GM21360 (cell line): Measurements from ENCODE around the gene INPP5A.

Experiments
- ATAC-seq: cut with Tn5 transposase; IDR thresholded peaks from one replicate; pipeline ENCODE4 v1.9.1; 2021; ENCODE audit warnings: mild to moderate bottlenecking, moderate library complexity; ENCODE audit not compliant: unreplicated experiment

The INPP5A gene

DNA sequence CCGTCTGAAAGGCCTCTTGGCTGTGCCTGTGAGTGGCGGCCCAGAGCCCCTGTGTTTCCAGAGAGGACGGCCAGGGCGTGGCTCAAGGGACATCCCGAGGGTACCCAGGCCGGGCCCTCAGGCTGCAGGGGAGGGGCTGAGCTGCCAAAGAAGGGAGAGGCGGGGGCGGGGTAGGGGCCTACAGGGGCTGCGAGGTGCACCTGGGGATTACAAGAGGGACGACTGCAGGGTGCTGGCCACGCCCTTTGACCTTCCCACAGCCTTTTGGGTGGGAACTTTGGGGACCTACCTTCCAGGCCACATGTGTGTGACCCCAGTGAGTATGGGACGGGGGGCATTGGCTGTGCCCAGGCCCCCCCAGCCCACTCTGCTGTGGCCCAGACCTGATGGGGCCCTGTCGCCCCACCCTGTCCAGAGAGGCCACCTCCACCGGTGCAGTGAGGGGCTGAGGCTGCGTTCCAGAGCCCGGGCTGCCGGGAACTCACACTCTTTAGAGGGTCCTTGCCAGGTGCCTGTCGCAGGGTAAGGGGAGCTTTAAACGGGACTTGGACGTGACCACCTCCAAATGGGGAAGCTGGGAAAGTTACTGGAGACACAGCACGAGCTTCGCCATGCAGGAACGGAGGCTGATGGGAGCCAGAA lies 267.3 kb downstream of the INPP5A start:
- ATAC-seq, result no peak

DNA sequence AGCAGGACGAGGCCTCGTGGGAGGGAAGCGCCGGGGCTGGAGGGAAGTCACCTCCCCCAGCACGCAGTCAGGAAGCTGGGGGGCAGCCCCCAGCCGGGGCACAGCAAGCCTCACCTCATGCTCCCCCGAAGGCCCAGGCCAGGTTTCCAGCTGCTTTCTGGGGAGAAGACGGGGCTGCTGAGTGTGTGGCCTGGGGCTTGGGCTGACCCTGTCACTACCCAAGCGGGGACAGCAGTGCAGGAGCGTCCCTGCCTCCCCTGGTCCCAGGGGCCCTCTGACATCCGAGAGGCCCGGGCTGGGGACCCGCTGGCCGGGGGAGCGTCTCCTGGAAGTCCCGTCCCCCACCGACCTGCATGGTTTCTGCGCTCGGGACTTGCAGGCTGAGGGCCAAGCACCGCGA lies 268.0 kb downstream of the INPP5A start:
- no peak for ATAC-seq

DNA sequence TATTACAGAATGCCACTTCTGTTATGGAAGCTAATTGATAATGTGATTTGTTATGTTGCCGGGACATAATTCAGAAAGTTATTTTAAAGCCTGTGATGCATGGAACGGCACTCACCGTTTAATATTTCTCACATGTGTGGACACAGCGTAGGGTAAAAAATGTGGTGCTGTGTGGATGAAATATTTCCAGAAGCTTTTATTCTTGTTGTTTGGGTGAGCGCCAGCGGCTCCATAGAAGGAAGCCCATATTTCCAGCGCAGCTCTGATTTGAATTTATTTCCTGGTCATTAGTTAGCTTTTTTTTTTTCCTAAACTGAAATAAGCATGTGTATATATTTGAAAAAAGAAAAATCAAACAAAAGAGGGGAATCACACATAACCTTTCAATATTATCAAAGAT lies 268.5 kb downstream of the INPP5A start:
- no peak for ATAC-seq

DNA sequence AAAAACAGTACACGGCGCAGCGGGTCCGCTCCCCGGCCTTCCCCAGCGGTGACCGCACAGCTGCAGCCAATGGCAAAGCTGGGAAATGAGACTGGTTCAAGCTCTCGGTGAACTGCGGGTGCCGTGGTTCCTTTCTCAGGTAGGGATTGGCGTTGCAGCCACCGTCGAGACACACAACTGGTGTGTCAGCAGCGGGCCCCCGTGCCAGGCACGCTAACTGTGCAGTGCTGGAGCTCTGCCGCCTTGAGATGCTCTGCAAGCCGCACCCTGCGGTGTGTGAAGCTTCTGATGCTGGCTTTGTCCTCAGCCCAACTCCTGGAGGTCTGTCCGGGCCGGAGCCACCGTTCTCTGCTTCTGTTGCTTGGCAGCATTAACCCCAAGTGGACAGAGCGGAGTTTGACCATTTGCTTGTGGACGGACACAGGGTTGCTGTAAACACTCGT lies 269.0 kb downstream of the INPP5A start:
- ATAC-seq, result no peak

DNA sequence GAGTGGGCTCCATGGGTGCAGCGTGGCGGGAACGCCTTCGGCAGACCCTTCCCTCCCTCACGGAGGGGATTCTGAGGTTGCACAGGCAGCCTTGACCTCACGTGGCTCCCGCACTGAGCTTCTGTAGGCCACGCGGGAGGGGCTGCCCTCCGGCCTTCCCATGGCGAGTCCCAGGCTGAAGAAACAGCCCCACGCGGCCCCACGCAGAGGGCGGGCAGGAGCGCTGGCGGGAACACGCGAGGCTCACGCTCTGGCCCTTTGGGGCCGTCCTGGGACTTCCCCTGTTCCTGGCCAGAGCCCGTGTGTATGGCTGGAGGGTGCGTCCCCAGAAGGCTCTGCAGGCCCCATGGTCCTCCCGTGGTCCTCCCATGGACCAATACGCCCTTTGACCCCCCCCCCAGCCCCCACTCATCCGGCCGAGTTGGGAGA lies 270.0 kb downstream of the INPP5A start:
- no peak for ATAC-seq

DNA sequence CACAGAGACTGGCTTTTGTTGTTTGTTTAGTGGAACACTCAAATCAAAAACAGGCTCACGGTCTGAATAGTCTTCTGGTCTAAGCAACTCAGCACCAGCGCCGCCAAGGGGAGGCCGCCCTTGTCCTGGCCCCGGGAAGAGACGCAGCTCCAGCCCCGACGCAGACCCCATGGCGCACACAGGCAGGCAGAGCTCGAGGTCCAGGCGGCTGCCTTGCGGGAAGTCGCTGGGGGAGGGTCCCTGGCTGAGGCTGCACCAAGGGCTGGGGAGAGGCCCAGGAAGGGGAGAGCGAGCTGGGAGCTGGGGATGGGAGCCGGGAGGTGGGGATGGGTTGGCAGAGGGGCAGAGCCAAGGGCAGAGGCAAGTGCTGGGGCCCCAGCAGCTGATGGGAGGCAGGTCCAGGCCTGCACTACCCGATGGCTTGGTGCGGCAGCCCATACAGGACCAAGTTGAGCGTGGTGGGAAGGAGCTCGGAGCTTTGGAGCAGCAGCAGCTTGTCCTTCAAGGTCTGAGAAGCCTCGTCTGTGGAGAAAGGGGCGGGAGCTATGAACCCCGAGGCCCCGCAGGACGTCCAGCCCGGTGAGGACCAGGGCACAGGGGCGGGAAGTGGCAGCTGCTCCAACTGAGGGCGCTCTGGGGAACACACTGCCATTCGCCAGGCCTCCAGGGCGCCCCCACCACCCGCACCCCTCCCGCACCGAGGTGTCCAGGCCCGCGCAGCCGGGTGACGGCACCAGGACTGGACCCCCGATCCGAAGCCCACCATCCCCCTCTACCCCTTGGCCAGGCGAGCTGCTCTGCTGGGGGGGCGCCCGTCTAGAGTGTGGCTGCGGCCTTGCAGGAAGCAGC lies 271.0 kb downstream of the INPP5A start:
- no peak for ATAC-seq

DNA sequence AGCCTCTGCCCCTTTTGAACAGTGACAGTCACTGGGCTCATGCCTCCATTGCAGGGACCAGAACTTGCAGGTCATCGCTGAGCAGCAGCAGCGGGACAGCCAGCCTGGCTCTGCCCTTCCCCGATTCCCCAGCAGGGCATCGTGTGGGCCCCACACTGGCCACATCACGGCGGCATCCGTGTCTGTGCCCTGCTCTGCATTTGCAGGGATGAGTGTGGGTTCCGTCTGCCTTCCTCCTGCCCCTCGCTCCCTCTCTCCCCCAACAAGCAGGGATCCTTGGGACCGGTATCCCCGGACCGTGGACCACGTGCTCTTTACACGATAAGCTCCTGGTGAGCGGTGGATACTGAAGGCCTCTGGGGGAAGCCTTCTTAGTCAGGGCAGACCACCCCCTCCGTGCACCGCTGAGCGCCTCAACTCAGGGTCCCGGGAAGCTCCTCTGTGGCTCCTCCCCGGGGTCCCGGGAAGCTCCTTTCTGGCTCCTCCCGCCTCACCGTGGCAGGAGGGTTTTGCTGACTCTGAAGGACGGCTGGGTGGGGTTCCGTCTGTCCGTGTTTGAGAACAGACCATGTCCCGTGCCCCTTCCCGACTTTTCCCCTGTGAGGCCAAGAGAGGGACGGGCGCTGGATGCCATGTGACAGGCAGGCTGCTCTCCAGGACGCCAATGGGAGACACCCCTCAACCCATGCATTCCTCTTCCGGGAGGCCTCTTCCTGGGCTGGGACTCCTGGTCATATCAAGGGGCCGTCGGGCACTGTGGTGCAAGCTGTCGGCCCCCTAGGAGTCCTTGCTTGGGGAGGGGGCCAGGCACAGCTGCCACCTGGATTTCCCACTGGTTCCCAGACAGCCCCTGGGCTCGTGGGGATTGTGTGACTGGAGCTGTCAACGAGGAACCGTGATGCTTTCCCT lies 271.9 kb downstream of the INPP5A start:
- no peak for ATAC-seq

DNA sequence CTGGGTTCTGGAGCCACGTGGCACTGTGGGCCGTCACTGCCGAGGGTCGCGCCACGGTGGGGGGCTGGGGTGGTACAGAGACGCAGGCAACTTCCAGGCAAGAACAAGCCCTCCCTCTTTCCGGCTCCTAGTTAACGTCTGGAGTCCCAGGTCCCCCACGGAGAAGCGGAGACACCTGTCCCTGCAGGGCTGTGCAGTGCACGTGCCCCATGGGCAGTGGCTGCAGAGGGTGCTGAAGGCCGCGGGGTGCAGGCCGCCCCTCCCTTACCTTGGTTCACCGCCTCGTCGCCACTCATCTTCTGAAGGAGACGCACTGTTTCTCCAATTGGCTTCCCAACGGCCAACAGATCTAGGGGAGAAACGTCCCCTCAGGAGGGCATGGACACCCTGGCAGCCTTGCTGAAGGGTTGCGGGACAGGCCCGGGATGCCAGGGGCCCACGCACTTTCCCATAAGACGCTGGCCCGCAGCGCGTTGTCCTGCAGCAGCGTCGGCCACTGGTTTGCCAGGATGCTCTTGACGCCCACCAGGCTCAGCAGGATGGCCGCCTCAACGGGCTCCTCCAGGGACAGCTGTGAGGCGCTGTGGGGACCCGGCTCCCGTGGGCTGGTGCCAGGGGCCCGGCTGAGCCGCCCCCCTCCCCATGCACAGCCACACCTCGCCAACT lies 272.7 kb downstream of the INPP5A start:
- no peak for ATAC-seq

DNA sequence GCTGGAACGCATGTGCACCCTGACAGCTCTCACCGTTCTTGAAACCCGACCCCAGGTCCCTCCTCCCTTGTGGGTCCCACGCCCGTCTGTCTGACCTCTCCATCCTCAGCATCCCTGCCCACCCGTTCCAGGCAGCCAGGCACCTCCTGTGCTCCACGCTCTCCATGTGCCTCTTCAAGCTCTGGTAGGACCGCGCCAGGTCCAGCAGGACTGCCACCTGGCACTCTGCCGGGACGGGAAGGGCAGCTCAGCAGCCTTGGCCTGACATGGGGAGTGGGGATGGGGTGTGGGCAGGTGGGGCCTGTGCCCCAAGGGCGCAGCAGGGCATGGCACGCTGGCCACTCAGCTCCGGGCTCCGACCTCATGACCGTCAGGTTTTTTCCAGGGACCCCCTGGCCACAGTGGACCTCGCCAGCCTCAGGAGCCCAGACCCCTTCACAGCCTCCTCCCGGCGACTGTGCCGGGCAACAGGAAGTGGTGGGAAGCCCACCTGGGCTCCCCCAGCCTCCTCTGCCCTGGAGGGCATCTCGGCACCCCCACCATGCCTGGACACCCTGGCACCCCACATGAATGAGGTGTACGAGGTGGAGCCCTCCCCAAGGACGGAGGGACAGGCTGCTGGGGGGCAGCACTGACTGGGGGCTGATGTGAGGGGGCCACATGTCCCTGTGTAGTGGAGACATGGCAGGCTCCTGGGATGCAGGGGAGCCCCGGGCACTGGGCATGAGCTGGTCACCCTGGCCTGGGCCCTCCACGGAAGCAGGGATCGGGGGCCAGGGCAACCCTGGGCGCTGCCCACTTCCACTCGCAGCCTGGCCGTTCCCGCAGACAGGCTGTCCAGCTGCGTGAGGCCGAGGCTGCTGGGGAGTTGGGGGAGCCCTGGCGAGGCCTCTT lies 273.5 kb downstream of the INPP5A start:
- ATAC-seq, result no peak

DNA sequence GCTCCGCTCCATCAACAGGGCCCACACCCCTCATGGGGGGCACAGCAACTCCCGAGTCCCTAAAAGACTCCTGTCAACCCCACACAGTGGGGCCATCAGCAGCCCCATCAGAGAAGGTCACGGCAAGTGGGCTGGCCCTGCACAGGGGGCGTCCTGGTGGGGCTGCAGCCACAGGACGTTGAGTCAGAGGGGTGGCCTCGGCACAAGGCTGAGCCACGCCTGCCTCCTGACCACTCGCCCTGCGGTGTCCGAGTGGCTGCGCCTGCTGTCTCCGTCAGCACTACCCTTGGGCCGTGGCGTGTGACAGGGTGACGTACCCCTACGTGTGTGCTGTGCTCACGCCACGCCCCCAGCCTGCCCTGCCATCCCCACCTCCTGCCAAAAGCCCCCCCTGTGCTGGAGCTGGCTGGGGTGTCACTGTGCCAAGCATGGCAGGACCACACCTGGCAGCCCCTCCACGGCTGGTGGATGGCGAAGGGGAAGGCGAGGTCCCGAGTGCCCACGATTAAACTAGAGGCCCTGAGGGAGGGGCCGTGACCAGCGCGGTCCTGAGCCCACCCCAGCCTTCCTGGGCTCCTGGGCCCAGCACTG lies 274.4 kb downstream of the INPP5A start:
- ATAC-seq, result no peak

DNA sequence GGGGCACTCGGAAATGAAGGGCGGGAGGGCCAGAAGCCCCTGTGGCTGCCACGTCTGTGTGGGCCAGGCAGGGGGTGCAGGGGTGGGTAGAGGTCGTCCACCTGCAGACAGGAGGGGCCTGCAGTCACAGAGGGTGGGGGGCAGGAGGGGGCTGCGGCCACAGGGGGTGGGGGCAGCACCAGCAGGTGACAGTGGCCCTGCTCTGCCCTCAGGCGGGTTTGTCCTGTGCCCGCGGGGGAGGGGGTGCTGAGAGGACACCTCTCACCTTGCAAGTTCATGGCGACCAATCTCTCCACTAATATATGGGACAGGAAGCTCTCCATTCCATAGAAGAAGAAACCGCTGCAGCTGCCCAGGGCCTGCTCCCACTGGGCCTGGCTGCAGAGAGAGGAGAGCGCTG lies 274.9 kb downstream of the INPP5A start:
- no peak for ATAC-seq

DNA sequence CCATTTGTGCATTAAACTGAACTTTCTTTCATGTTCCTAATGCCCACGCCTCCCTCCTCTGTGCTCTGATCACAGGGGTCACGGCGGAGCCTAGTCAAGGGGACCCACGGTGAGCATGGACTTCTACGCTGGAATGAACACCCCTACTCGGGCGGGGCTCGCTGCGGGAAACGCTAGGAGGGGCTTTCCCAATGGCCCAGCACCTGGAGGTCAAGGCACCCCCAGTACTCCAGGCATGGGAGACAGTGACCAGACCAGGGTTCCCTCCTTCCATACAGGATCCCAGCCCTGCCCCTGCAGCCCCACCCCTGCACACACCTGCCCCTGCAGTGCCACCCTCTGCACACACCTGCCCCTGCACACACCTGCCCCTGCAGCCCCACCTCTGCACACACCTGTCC lies 275.4 kb downstream of the INPP5A start:
- ATAC-seq, result no peak

DNA sequence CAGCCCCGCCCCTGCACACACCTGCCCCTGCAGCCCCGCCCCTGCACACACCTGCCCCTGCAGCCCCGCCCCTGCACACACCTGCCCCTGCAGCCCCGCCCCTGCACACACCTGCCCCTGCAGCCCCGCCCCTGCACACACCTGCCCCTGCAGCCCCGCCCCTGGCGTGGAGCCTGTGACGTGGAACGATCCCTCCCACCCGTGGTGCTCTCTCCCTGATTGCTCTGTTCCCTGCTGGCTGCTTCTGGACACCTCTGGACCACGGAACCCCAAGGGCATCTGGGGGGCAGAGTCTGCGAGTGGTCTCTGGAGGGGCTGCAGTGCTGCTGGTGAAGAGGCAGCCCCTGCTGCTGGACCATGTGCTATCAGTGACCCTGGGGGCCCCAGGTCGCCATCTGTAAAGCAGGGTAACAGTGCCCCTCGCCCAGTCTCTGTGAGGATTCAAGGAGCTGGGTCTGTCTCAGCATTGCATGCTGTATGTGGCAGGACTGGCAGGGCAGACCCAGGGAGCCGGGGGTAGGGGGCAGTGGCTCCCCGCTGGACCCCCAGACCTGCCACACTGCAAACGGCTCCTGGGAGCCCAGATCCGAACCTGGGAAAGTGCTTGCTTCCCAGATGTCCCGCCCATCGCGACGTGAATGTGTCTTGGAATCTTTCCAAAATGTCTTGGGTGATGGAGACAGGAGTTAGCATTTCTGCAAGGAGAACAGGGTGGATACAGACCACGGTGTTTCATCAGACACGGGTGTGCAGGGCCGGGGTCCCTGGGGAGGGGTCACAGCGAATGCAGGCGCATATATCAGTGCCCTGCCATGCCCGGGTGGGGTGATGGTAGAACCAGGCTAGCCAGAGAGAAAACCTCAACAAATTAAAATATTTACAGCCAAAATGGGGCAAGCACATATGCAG lies 276.2 kb downstream of the INPP5A start:
- no peak for ATAC-seq

DNA sequence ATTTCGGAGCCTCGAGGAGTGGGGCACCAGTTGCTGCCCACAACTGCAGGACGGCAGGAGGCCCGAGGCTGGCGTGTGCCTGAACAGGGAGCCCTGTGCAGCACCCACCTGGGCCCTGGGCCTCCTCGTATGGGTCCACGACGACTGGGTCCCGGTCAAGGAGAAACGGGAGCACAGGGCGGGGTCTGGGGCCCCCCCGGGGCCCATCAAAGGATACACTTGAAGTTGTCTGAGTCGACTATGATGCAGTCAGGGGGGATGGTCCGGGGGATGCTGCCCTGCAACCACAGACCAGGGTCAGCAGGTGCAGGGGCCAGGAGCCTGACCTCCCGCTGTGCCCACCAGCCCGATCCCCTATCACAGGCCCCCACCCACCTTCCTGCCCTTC lies 276.9 kb downstream of the INPP5A start:
- no peak for ATAC-seq

DNA sequence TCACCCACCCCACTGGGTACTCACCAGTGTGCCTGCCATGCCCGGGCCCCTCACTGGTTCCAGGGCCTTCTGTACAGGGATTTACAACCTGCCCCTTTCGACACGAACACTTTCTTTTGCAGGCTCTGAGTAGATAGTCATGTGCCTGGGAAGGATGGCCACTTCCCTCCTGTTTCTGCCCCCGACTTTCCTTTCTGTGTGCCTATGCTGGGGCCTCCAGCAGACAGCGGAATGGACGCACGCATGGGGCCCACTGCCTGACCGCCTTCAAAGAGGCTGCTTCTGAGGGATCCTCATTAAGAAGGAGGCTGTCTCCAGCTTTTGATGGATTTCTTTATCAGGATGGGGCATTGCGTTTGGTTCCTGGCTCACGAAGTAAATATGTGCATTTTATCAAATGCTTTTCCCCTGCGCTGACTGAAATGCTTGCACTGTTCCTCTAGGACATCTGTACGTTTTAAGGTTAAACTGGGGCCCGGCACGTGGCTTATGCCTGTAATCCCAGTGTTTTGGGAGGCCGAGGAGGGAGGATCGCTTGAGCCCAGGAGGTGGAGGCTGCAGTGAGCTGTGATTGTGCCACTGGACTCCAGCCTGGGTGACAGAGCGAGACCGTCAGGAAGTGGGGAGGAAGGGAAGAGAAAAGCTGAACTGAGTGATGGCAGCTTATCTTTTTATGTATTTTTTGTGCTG lies 277.7 kb downstream of the INPP5A start:
- ATAC-seq, result no peak

DNA sequence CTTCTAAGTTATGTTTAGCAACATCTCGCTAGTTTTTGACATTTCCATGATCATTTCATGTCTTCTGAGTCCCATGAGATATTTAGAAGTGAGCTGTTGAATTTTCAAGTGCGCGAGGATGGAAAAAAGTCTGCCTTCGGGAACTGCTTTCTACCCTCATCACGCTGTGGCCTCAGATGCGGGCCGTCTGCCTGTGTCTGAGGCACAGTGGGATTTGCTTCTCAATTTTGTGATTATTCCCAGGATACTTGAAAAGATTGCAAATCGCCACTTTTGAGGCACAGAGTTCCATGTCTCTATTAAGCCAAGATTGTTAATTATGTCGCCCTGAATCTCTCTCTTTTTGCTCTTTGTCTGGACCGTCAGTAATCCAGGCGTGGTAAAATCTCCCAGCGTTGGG lies 279.1 kb downstream of the INPP5A start:
- ATAC-seq, result no peak

DNA sequence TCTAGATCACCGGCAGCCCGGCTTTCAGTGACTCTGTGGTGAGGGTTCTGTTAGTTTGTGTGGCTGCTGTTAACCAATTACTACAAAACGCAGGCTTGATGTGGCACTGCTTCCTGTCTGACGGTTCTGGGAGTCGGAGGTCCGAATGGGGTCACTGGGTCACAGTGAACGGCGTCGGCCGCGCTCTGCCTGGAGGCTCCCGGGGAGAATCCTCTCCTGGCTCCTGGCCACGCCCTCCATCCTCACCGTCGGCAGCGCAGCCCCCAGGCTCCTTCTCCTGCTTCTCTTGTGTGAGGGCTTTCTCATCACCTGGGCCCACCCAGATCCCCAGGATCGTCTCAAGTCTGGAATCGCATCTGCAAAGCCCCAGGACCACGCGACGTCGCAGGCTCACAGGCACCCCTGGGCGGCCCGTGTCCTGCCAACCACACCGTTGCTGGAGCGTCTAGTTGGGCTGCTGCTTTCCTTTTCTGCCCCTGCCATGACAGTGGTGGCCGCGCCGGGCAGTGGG lies 280.2 kb downstream of the INPP5A start:
- no peak for ATAC-seq

DNA sequence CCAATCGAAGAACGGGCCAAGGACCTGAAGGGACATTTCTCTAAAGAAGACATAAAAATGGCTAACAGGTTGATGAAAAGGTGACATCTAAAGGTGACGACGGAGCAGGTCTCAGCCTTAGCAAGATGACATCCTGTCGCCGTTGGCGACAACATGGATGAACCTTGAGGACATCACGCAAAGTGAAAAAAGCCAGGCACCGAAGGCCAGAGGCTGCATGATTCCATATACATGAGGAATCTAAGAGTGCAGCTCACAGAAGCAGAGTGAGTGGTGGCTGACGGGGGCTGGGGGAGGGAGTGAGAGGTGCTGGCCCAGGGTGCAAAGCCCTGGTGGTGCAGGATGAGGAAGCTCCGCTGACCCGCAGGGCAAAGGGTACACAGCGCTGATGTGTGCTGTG lies 282.5 kb downstream of the INPP5A start:
- ATAC-seq, result no peak
